Breast epithelium (tissue), 4 donors: ENCODE results near the gene TPRG1L. TPM values are rescaled to one million over a fixed set of nuclear protein-coding genes. Genes with fewer than 3 reads are reported as not detected.

Experiments used
- DNase-seq, 2 donors: peaks; one replicate each; pipeline ENCODE4 v3.0.0-alpha.2; 2019; ENCODE audit warnings: low spot score in 2 of 2
- H3K27ac ChIP-seq, 2 donors: fragments of 200-600 bp; sonication (generic) in 1 of 2; one replicate each; pipeline ENCODE4 v1.5.1; 2016 to 2019; ENCODE audit warnings: mild to moderate bottlenecking in 1 of 2
- H3K27me3 ChIP-seq, 2 donors: fragments of 200-600 bp; sonication (generic) in 1 of 2; one replicate each; pipeline versions ENCODE4 v1.5.1 to v1.6.0; 2017 to 2019; ENCODE audit warnings: control low read depth in 1 of 2, mild to moderate bottlenecking in 1 of 2
- H3K36me3 ChIP-seq: fragments of 200-600 bp; one replicate; pipeline ENCODE4 v1.5.1; 2019
- H3K4me1 ChIP-seq, 2 donors: fragments of 200-600 bp; sonication (generic); one replicate each; pipeline ENCODE4 v1.5.1; 2016 to 2019; ENCODE audit warnings: control low read depth in 1 of 2
- H3K4me3 ChIP-seq, 3 donors: fragments of 200-600 bp; sonication (generic); 1 replicate in 2 of 3; 2 replicates in 1 of 3; pipeline ENCODE4 v1.5.1; 2016 to 2019; ENCODE audit warnings: mild to moderate bottlenecking in 3 of 3, moderate library complexity in 2 of 3
- H3K9me3 ChIP-seq, 2 donors: fragments of 200-600 bp; sonication (generic) in 1 of 2; one replicate each; pipeline ENCODE4 v1.5.1; 2016 to 2019; ENCODE audit warnings: control low read depth in 1 of 2
- CTCF ChIP-seq, 3 donors: fragments of 450-650 bp; IDR thresholded peaks; one replicate each; pipeline ENCODE4 v1.5.1; 2016 to 2017; ENCODE audit warnings: antibody characterized with exemption in 3 of 3, mild to moderate bottlenecking in 3 of 3, moderate library complexity in 3 of 3
- POLR2A ChIP-seq: fragments of 450-650 bp; IDR thresholded peaks from one replicate; pipeline ENCODE4 v1.6.1; 2016; ENCODE audit warnings: antibody characterized with exemption, mild to moderate bottlenecking, moderate library complexity
- POLR2AphosphoS5 ChIP-seq, 3 donors: sonication (generic); formaldehyde crosslinking; IDR thresholded peaks; one replicate each; pipeline ENCODE4 v1.6.1; 2017; ENCODE audit warnings: antibody characterized with exemption in 3 of 3
- intact Hi-C: fragments of 100-400 bp; cut with DNase I; formaldehyde crosslinking; loops from one replicate; pipeline ENCODE4 v1.15.1; 2023; ENCODE audit warnings: low total_unique reads
- total RNA-seq, 3 donors: library from RNA; depleted of rRNA; stranded (reverse); fragments of >200 nt; gene quantifications; one replicate each; pipeline ENCODE4 v1.1.0, GENCODE V29; 2016

Gene TPRG1L
- total RNA-seq, 3 donors from 2014 or later = 32.4 to 56.8 (median 34.5) TPM

GRCh38 chr1:3601743-3602142 lies 23.1 kb upstream of the TPRG1L start:
- Histone ChIP-seq H3K36me3 (no peaks in the 10 kb centered on the region), H3K27ac (no peak overlapping the region), H3K27me3 (peaks cover 0 to 11% of the 10 kb centered on the region in 2 donors), H3K4me1 (peaks cover 5 to 13% of the 10 kb centered on the region in 2 donors), H3K4me3 (no peak overlapping the region), H3K9me3 (no peaks in the 10 kb centered on the region)
- TF ChIP-seq CTCF (IDR thresholded peaks at IDR 0.05) = no peak
- TF ChIP-seq POLR2AphosphoS5 (IDR thresholded peaks at IDR 0.05) = no peak
- TF ChIP-seq POLR2A = no peak
- intact Hi-C loops = no loop called here
- no peak for DNase-seq

- Histone ChIP-seq H3K9me3 (no peaks in the 10 kb centered on the region), H3K27ac (no peak overlapping the region)
Measured at GRCh38 chr1:3602375-3602774, 22.4 kb upstream of the TPRG1L start.

GRCh38 chr1:3603156-3603555 lies 21.7 kb upstream of the TPRG1L start:
- Histone ChIP-seq H3K4me1 (peaks cover under 1 to 3% of the 10 kb centered on the region in 2 donors), H3K9me3 (no peaks in the 10 kb centered on the region), H3K4me3 (no peak overlapping the region), H3K27ac (no peak overlapping the region), H3K27me3 (peaks cover 0 to 15% of the 10 kb centered on the region in 2 donors), H3K36me3 (no peaks in the 10 kb centered on the region)
- intact Hi-C loops = no loop called here
- no peak for TF ChIP-seq POLR2AphosphoS5 (IDR thresholded peaks at IDR 0.05)
- TF ChIP-seq CTCF (IDR thresholded peaks at IDR 0.05) = no peak
- no peak for TF ChIP-seq POLR2A
- no peak for DNase-seq

More at GRCh38 chr1:3602375-3602774, 22.4 kb upstream of the TPRG1L start:
- no peaks in the 10 kb centered on the region for H3K36me3 ChIP-seq
- H3K4me3 ChIP-seq = no peak overlapping the region
- no peak for DNase-seq
- TF ChIP-seq POLR2A = no peak
- TF ChIP-seq CTCF (IDR thresholded peaks at IDR 0.05) = no peak
- TF ChIP-seq POLR2AphosphoS5 (IDR thresholded peaks at IDR 0.05) = no peak
- peaks cover 5 to 11% of the 10 kb centered on the region in 2 donors for H3K4me1 ChIP-seq
- intact Hi-C loops = no loop called here
- peaks cover 0 to 11% of the 10 kb centered on the region in 2 donors for H3K27me3 ChIP-seq

- no peaks in the 10 kb centered on the region for H3K9me3 ChIP-seq
- H3K27me3 ChIP-seq = peaks cover 0 to 19% of the 10 kb centered on the region in 2 donors
- no peaks in the 10 kb centered on the region for H3K36me3 ChIP-seq
- no peak overlapping the region for H3K4me3 ChIP-seq
- no peaks in the 10 kb centered on the region for H3K4me1 ChIP-seq
- intact Hi-C loops = no loop called here
- no peak overlapping the region for H3K27ac ChIP-seq
- DNase-seq = no peak
- TF ChIP-seq CTCF (IDR thresholded peaks at IDR 0.05) = no peak
- TF ChIP-seq POLR2AphosphoS5 (IDR thresholded peaks at IDR 0.05) = no peak
- TF ChIP-seq POLR2A = no peak
Measured at GRCh38 chr1:3603571-3604467, 21.0 kb upstream of the TPRG1L start.

- intact Hi-C loops = no loop called here
- no peak overlapping the region for H3K27ac ChIP-seq
- no peak for DNase-seq
- peaks cover 0 to 25% of the 10 kb centered on the region in 2 donors for H3K27me3 ChIP-seq
- H3K36me3 ChIP-seq = no peaks in the 10 kb centered on the region
- H3K9me3 ChIP-seq = no peaks in the 10 kb centered on the region
- no peak for TF ChIP-seq CTCF (IDR thresholded peaks at IDR 0.05)
- TF ChIP-seq POLR2A = no peak
- no peak for TF ChIP-seq POLR2AphosphoS5 (IDR thresholded peaks at IDR 0.05)
- H3K4me3 ChIP-seq = no peak overlapping the region
- no peaks in the 10 kb centered on the region for H3K4me1 ChIP-seq
Measured at GRCh38 chr1:3604468-3604974, 20.3 kb upstream of the TPRG1L start.
